Measurements from ENCODE around the gene SRSF5. TPM values are rescaled to one million over a fixed set of nuclear protein-coding genes. Genes with fewer than 3 reads are reported as not detected.

Gene SRSF5
- total and polyA plus RNA-seq, 2 of the 13 experiments (the other 11 are each of a cell fraction or from before 2014, with no cell fraction given), result 189 to 277 TPM

DNA sequence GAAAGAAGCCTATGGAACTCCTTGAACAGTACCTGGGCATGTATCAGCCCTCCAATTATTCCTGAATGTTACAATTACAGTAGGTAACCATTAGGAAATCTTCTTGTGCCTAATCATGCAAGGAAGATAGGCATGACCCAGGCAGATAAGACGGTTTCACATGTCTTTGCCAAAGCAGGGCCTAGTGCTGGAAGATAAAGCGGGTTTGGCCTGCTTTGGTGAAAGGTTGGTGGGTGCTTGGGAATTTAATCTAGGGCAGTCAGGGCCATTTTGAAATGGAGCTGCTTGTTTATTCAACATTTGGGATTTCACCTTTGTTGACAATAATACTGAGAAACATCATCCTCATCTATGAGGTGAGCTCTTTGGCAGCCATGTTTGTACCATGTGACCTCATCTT lies 12.5 kb upstream of the SRSF5 start:
- H3K4me3 ChIP-seq (replicated peaks in 1 of 3; ENCODE audit: insufficient read depth in 1 of 3, low read depth in 2 of 3, low read length in 3 of 3), result no peak overlapping the region
- ATAC-seq (no peak), DNase-seq (ENCODE audit: low spot score) (no peak), FAIRE-seq (no peak)
- H3K79me2 ChIP-seq (ENCODE audit: insufficient read depth, low read length), result no peaks in the 10 kb centered on the region
- POLR2A ChIA-PET, result interaction anchor here (0.5 to 0.8 kb wide), 2 partner anchors 54 to 56 kb away, joined by 3 read pairs; no protein-coding TSS in a partner anchor
- no peak overlapping the region for H2AFZ ChIP-seq (ENCODE audit: low read length)
- no peak for TF ChIP-seq MXD4 (CRISPR knock-in tag; IDR thresholded peaks at IDR 0.05)
- TF ChIP-seq, protein P1, sequence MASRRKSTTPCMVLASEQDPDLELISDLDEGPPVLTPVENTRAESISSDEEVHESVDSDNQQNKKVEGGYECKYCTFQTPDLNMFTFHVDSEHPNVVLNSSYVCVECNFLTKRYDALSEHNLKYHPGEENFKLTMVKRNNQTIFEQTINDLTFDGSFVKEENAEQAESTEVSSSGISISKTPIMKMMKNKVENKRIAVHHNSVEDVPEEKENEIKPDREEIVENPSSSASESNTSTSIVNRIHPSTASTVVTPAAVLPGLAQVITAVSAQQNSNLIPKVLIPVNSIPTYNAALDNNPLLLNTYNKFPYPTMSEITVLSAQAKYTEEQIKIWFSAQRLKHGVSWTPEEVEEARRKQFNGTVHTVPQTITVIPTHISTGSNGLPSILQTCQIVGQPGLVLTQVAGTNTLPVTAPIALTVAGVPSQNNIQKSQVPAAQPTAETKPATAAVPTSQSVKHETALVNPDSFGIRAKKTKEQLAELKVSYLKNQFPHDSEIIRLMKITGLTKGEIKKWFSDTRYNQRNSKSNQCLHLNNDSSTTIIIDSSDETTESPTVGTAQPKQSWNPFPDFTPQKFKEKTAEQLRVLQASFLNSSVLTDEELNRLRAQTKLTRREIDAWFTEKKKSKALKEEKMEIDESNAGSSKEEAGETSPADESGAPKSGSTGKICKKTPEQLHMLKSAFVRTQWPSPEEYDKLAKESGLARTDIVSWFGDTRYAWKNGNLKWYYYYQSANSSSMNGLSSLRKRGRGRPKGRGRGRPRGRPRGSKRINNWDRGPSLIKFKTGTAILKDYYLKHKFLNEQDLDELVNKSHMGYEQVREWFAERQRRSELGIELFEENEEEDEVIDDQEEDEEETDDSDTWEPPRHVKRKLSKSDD (CRISPR knock-in tag; IDR thresholded peaks at IDR 0.05; ENCODE audit: low read depth), result no peak
- TF ChIP-seq, protein P2, sequence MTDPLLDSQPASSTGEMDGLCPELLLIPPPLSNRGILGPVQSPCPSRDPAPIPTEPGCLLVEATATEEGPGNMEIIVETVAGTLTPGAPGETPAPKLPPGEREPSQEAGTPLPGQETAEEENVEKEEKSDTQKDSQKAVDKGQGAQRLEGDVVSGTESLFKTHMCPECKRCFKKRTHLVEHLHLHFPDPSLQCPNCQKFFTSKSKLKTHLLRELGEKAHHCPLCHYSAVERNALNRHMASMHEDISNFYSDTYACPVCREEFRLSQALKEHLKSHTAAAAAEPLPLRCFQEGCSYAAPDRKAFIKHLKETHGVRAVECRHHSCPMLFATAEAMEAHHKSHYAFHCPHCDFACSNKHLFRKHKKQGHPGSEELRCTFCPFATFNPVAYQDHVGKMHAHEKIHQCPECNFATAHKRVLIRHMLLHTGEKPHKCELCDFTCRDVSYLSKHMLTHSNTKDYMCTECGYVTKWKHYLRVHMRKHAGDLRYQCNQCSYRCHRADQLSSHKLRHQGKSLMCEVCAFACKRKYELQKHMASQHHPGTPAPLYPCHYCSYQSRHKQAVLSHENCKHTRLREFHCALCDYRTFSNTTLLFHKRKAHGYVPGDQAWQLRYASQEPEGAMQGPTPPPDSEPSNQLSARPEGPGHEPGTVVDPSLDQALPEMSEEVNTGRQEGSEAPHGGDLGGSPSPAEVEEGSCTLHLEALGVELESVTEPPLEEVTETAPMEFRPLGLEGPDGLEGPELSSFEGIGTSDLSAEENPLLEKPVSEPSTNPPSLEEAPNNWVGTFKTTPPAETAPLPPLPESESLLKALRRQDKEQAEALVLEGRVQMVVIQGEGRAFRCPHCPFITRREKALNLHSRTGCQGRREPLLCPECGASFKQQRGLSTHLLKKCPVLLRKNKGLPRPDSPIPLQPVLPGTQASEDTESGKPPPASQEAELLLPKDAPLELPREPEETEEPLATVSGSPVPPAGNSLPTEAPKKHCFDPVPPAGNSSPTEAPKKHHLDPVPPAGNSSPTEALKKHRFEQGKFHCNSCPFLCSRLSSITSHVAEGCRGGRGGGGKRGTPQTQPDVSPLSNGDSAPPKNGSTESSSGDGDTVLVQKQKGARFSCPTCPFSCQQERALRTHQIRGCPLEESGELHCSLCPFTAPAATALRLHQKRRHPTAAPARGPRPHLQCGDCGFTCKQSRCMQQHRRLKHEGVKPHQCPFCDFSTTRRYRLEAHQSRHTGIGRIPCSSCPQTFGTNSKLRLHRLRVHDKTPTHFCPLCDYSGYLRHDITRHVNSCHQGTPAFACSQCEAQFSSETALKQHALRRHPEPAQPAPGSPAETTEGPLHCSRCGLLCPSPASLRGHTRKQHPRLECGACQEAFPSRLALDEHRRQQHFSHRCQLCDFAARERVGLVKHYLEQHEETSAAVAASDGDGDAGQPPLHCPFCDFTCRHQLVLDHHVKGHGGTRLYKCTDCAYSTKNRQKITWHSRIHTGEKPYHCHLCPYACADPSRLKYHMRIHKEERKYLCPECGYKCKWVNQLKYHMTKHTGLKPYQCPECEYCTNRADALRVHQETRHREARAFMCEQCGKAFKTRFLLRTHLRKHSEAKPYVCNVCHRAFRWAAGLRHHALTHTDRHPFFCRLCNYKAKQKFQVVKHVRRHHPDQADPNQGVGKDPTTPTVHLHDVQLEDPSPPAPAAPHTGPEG (CRISPR knock-in tag; IDR thresholded peaks at IDR 0.05), result no peak
- CTCF ChIA-PET (ENCODE audit: low intra/inter-chr PET ratio, low total read pairs), result no interaction called here
- in situ Hi-C loops (cut with HindIII; ENCODE audit: extremely low pct_ligation_motif_present, low pct_unique_long_range_greater_than_20kb), result no loop called here
- no peak overlapping the region for H3K27ac ChIP-seq (ENCODE audit: extremely low read length, insufficient read depth, low read length)
- H3K9me3 ChIP-seq (ENCODE audit: low read length), result no peaks in the 10 kb centered on the region
- H4K20me1 ChIP-seq (ENCODE audit: insufficient read depth, low read length), result no peaks in the 10 kb centered on the region
- 92% methylated on average over 2 of the region's 2 CpGs for WGBS (ENCODE audit: low lambda C conversion rate)
- H3K4me2 ChIP-seq (ENCODE audit: low read depth, low read length), result no peak overlapping the region
- intact Hi-C loops (cut with micrococcal nuclease; ENCODE audit: unreplicated experiment), result no loop called here
- peaks cover 63% of the 10 kb centered on the region for H3K4me1 ChIP-seq (ENCODE audit: insufficient read depth, low read length)
- H3K9ac ChIP-seq (ENCODE audit: insufficient read depth, low read depth, low read length), result no peak overlapping the region
- no peaks in the 10 kb centered on the region for H3K36me3 ChIP-seq (replicated peaks in 1 of 2; ENCODE audit: control insufficient read depth in 1 of 2, insufficient read depth in 2 of 2, low read length in 2 of 2)
- no peaks in the 10 kb centered on the region for H3K27me3 ChIP-seq (ENCODE audit: control insufficient read depth in 1 of 2, insufficient read depth in 2 of 2, low read length in 2 of 2)
- BruUV-seq (replicated peaks), result no TSS peak

Measured in HepG2 (cell line).